ENCODE data around the gene CCDC86.

CCDC86 gene

GRCh38 chr11:60831501-60832079, 10.3 kb upstream of the CCDC86 start:
- ATAC-seq: no peak

- no peak for ATAC-seq
Measured at GRCh38 chr11:60834742-60835533, 7.0 kb upstream of the CCDC86 start.

- no peak for ATAC-seq
Measured at GRCh38 chr11:60835534-60835846, 6.4 kb upstream of the CCDC86 start.

GRCh38 chr11:60836866-60837515, 4.9 kb upstream of the CCDC86 start:
- ATAC-seq: no peak

- no peak for ATAC-seq
Measured at GRCh38 chr11:60838132-60838531, 3.8 kb upstream of the CCDC86 start.

GRCh38 chr11:60840470-60841430, 1.2 kb upstream of the CCDC86 start:
- no peak for ATAC-seq

GRCh38 chr11:60842668-60843600, 1.0 kb downstream of the CCDC86 start:
- ATAC-seq: no peak

- ATAC-seq: no peak
Measured at GRCh38 chr11:60844045-60844869, 2.3 kb downstream of the CCDC86 start.

GRCh38 chr11:60844870-60845221, 2.9 kb downstream of the CCDC86 start:
- no peak for ATAC-seq

GRCh38 chr11:60845338-60845737, 3.4 kb downstream of the CCDC86 start:
- no peak for ATAC-seq

GRCh38 chr11:60847281-60847680, 5.4 kb downstream of the CCDC86 start:
- no peak for ATAC-seq

GRCh38 chr11:60847896-60848295, 6.0 kb downstream of the CCDC86 start:
- ATAC-seq: no peak

GRCh38 chr11:60848714-60849151, 6.8 kb downstream of the CCDC86 start:
- ATAC-seq: no peak

GRCh38 chr11:60849641-60850520, 8.0 kb downstream of the CCDC86 start:
- no peak for ATAC-seq

- ATAC-seq: no peak
Measured at GRCh38 chr11:60851327-60852104, 9.6 kb downstream of the CCDC86 start.

GRCh38 chr11:60852117-60852981, 10.4 kb downstream of the CCDC86 start:
- no peak for ATAC-seq

- no peak for ATAC-seq
Measured at GRCh38 chr11:60852982-60853950, 11.4 kb downstream of the CCDC86 start.
